ENCODE data around the gene EMILIN3.
"Not testable (repeated sequence)": the region's sequence is repeated elsewhere in the genome, so short reads cannot be mapped to it uniquely, and the experiment has no call there.

Gene EMILIN3

DNA sequence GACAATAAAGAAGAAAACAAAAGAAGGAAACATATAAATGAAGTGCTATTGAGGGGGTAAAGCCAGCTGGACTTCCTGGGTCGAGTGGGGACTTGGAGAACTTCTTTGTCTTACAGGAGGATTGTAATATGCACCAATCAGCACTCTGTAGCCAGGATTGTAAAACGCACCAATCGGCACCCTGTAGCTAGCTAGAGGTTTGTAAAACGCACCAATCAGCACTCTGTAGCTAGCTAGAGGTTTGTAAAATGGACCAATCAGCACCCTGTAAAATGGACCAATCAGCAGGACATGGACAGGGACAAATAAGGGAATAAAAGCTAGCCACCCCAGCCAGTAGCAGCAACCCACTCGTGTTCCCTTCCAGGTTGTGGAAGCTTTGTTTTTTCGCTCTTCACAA, 54.6 kb downstream of the EMILIN3 start:
- FAIRE-seq, result not testable (repeated sequence)

Data from G401.6 (cell line).